ENCODE measurements around the gene AHR.

- TF ChIP-seq, protein P1, sequence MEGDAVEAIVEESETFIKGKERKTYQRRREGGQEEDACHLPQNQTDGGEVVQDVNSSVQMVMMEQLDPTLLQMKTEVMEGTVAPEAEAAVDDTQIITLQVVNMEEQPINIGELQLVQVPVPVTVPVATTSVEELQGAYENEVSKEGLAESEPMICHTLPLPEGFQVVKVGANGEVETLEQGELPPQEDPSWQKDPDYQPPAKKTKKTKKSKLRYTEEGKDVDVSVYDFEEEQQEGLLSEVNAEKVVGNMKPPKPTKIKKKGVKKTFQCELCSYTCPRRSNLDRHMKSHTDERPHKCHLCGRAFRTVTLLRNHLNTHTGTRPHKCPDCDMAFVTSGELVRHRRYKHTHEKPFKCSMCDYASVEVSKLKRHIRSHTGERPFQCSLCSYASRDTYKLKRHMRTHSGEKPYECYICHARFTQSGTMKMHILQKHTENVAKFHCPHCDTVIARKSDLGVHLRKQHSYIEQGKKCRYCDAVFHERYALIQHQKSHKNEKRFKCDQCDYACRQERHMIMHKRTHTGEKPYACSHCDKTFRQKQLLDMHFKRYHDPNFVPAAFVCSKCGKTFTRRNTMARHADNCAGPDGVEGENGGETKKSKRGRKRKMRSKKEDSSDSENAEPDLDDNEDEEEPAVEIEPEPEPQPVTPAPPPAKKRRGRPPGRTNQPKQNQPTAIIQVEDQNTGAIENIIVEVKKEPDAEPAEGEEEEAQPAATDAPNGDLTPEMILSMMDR (IDR thresholded peaks at IDR 0.05), result no peak
- no peak for TF ChIP-seq ZFX (IDR thresholded peaks at IDR 0.05; ENCODE audit: borderline replicate concordance)
Measured at GRCh38 chr7:17297243-17297642, 1.2 kb upstream of the AHR start.

Measured in 22Rv1 (cell line).